IMR-90 (cell line): ENCODE data around the gene DNMT3A. TPM values are rescaled to one million over a fixed set of nuclear protein-coding genes. Genes with fewer than 3 reads are reported as not detected.

ENCODE experiments used
- ATAC-seq: fragments of 200-7000 bp; cut with Tn5 transposase; 2 replicates; pipeline ENCODE4 v1.9.1; 2020; ENCODE audit warnings: low read depth, mild to moderate bottlenecking, moderate library complexity
- BruUV-seq: library from RNA; stranded (reverse); fragments of 400-500 nt; replicated peaks from 2 replicates; lab custom pipeline; 2021; lab: Mats Ljungman, UMichigan
- CTCF ChIA-PET: fragments of 300-600 bp; formaldehyde crosslinking; extraction: SDS; loops from one replicate; lab custom pipeline; 2021; ENCODE audit warnings: antibody characterized with exemption; lab: Yijun Ruan, JAX
- POLR2A ChIA-PET: fragments of 300-600 bp; sonication (Branson Sonifier 250); formaldehyde crosslinking; loops from one replicate; lab custom pipeline; 2022; ENCODE audit warnings: antibody characterized with exemption; ENCODE audit not compliant: unreplicated experiment; lab: Charles Lee
- DNase-seq: peaks from one replicate; pipeline ENCODE4 v3.0.0; 2013
- H2AFZ ChIP-seq: replicated peaks from 2 replicates; pipeline ENCODE3; 2013; ENCODE audit warnings: low read length, mild to moderate bottlenecking; ENCODE audit not compliant: poor library complexity
- H2AK5ac ChIP-seq: 2 replicates; pipeline ENCODE4 v1.6.1; 2013; ENCODE audit warnings: low read depth, low read length, inconsistent platforms
- H2AK9ac ChIP-seq: replicated peaks from 2 replicates; pipeline ENCODE3; 2013; ENCODE audit warnings: mild to moderate bottlenecking, low read depth, low read length, moderate library complexity; ENCODE audit not compliant: poor library complexity
- H2BK120ac ChIP-seq: 2 replicates; pipeline ENCODE4 v1.6.1; 2013; ENCODE audit warnings: low read depth, low read length, inconsistent platforms
- H2BK15ac ChIP-seq: 3 replicates; pipeline ENCODE4 v1.6.1; 2013; ENCODE audit warnings: low read depth, low read length, inconsistent platforms
- H2BK20ac ChIP-seq: 2 replicates; pipeline ENCODE4 v1.6.1; 2013; ENCODE audit warnings: low read depth, mild to moderate bottlenecking, inconsistent platforms, low read length, moderate library complexity
- H2BK5ac ChIP-seq: 2 replicates; pipeline ENCODE4 v1.6.1; 2013; ENCODE audit warnings: mild to moderate bottlenecking, low read depth, low read length, inconsistent platforms; ENCODE audit not compliant: poor library complexity, severe bottlenecking
- H3K14ac ChIP-seq: replicated peaks from 2 replicates; pipeline ENCODE4 v1.6.1; 2013; ENCODE audit warnings: low read depth, low read length, inconsistent platforms
- H3K18ac ChIP-seq: 2 replicates; pipeline ENCODE4 v1.6.1; 2013; ENCODE audit warnings: low read depth, low read length, control low read depth
- H3K23ac ChIP-seq: 2 replicates; pipeline ENCODE4 v1.6.1; 2013; ENCODE audit warnings: low read depth, low read length, inconsistent platforms
- H3K27ac ChIP-seq: 2 replicates; pipeline ENCODE4 v1.5.1; 2013; ENCODE audit warnings: mild to moderate bottlenecking, control low read depth, low read length; ENCODE audit not compliant: insufficient read depth
- H3K27me3 ChIP-seq: 2 replicates; pipeline ENCODE4 v1.6.1; 2013; ENCODE audit warnings: low read length; ENCODE audit not compliant: control insufficient read depth, insufficient read depth
- H3K36me3 ChIP-seq: 2 replicates; pipeline ENCODE4 v1.6.1; 2013; ENCODE audit warnings: low read length, mixed read lengths; ENCODE audit not compliant: control insufficient read depth, insufficient read depth
- H3K4ac ChIP-seq: 2 replicates; pipeline ENCODE4 v1.6.1; 2013; ENCODE audit warnings: low read depth, low read length, inconsistent platforms
- H3K4me1 ChIP-seq: 2 replicates; pipeline ENCODE4 v1.6.1; 2013; ENCODE audit warnings: low read length, mixed read lengths; ENCODE audit not compliant: control insufficient read depth, insufficient read depth
- H3K4me2 ChIP-seq: 2 replicates; pipeline ENCODE4 v1.6.1; 2013; ENCODE audit warnings: low read depth, mild to moderate bottlenecking, control low read depth, low read length, moderate library complexity
- H3K4me3 ChIP-seq: 2 replicates; pipeline ENCODE4 v1.5.1; 2013; ENCODE audit warnings: low read depth, mild to moderate bottlenecking, control low read depth, low read length, moderate library complexity; ENCODE audit not compliant: insufficient read depth
- H3K56ac ChIP-seq: 2 replicates; pipeline ENCODE4 v1.6.1; 2013; ENCODE audit warnings: low read length, inconsistent platforms; ENCODE audit not compliant: insufficient read depth; ENCODE audit errors: extremely low read depth
- H3K79me1 ChIP-seq, 2 experiments: 2 replicates each; pipeline ENCODE4 v1.6.1; 2013; ENCODE audit warnings: low read length in 2 of 2, inconsistent platforms in 1 of 2, low read depth in 1 of 2
- H3K9ac ChIP-seq: 2 replicates; pipeline ENCODE4 v1.6.1; 2013; ENCODE audit warnings: low read depth, low read length, control low read depth
- H3K9me1 ChIP-seq: 2 replicates; pipeline ENCODE4 v1.6.1; 2013; ENCODE audit warnings: low read length, inconsistent platforms; ENCODE audit not compliant: insufficient read depth
- H3K9me3 ChIP-seq: 2 replicates; pipeline ENCODE4 v1.6.1; 2013; ENCODE audit warnings: low read length; ENCODE audit not compliant: control insufficient read depth, insufficient read depth
- H4K20me1 ChIP-seq: 2 replicates; pipeline ENCODE4 v1.6.1; 2013; ENCODE audit warnings: low read length, inconsistent platforms; ENCODE audit not compliant: insufficient read depth
- H4K5ac ChIP-seq: 2 replicates; pipeline ENCODE4 v1.6.1; 2013; ENCODE audit warnings: mild to moderate bottlenecking, low read depth, low read length, control low read depth
- H4K8ac ChIP-seq, 2 experiments: 2 replicates each; pipeline ENCODE4 v1.6.1; 2013; ENCODE audit warnings: low read depth in 2 of 2, low read length in 2 of 2, control low read depth in 1 of 2, inconsistent platforms in 1 of 2
- H4K91ac ChIP-seq: 2 replicates; pipeline ENCODE4 v1.6.1; 2013; ENCODE audit warnings: low read depth, low read length, inconsistent platforms; ENCODE audit not compliant: insufficient read depth
- RCOR1 ChIP-seq: IDR thresholded peaks from 2 replicates; pipeline ENCODE4 v1.6.1; 2012; ENCODE audit warnings: mild to moderate bottlenecking, low read length, improper control_type of control experiment; ENCODE audit not compliant: insufficient replicate concordance
- WGBS, 2 experiments: methylation state at CpG; one replicate each; pipeline versions ENCODE4 v1.1.5 to v1.1.7; 2013; ENCODE audit warnings: missing lambda C conversion rate in 2 of 2; ENCODE audit not compliant: insufficient read length in 1 of 2; ENCODE audit errors: extremely low coverage in 2 of 2; 5-methylcytosine and 5-hydroxymethylcytosine counted together
- dilution Hi-C: fragments of 300-500 bp; cut with HindIII; formaldehyde crosslinking; loops from one replicate; pipeline ENCODE4 v1.14.3; 2018; ENCODE audit warnings: low sequenced_read_pairs; ENCODE audit not compliant: unreplicated experiment
- in situ Hi-C: fragments of 300-500 bp; cut with MboI; formaldehyde crosslinking; loops from 3 replicates; pipeline ENCODE4 v1.14.3; 2019; ENCODE audit warnings: low sequenced_read_pairs, inconsistent platforms, mixed read lengths
- intact Hi-C: fragments of 100-400 bp; cut with micrococcal nuclease; formaldehyde crosslinking; loops from 2 replicates; pipeline ENCODE4 v1.10.0; 2022
- polyA plus RNA-seq, 3 experiments: library from polyadenylated mRNA; depleted of rRNA; stranded (reverse); fragments of >200 nt; gene quantifications; 2 replicates each; pipeline ENCODE4 v1.2.3, GENCODE V29; 2012; ENCODE audit warnings: low replicate concordance in 1 of 3
- total RNA-seq: library from RNA; depleted of rRNA; stranded (reverse); fragments of >200 nt; gene quantifications from 2 replicates; pipeline ENCODE4 v1.2.3, GENCODE V29; 2012
- TF ChIP-seq, protein P1 (sequence below): fragments of 150-350 bp; IDR thresholded peaks from 2 replicates; pipeline ENCODE4 v1.6.1; 2017; ENCODE audit warnings: mild to moderate bottlenecking, antibody characterized with exemption, low read length, low read depth

Gene DNMT3A
- total and polyA plus RNA-seq, 2 of the 4 experiments (the other 2 are of a cell fraction) = 4.4 to 9.7 TPM

DNA sequence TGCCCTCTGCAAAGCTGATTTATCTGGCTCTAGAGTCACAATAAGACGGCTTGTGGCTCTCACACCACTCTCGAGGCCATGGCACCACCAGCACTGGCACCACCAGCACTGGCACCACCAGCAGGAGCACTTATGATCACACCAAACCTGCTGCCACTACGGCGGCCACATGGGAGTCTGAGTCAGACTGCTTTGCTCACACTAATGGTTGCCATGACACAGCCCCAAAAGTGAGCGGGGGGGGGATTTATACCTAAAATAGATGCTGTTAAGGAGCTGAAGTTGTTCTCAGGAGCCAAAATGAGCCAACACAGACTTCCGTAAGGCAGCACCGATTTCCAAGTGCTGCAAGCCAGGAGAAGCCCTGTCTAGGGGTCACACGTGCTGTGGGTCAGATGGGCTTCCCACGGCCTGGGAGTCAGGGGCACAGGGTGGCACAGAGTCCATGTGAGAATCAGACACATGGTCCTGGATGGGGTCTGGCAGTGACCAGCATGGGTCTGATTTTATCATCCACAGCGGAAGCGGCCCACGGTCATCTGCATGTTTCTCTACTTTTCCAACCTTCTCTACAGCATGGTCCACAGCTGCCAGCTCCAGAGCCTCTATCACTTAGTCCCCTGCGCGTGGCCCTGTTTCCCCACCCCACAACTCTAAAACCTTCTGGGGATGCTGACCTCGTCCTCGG lies 16.7 kb downstream of the DNMT3A start:
- Histone ChIP-seq H2BK15ac (no peak overlapping the region), H4K91ac (no peak overlapping the region), H3K9me1 (peaks cover 11% of the 10 kb centered on the region; the same call in 1 of the 2 replicates), H2AK5ac (peak overlapping the region; percentile 39; the same call in 1 of the 2 replicates), H2AK9ac (no peak overlapping the region), H2BK20ac (no peak overlapping the region), H3K14ac (no peak overlapping the region), H3K79me1 (peaks cover 20 to 37% of the 10 kb centered on the region in 2 experiments), H3K27me3 (no peaks in the 10 kb centered on the region), H3K27ac (no peak overlapping the region), H3K23ac (no peak overlapping the region), H3K4me2 (no peak overlapping the region), H3K4me3 (no peak overlapping the region), H3K9me3 (peaks cover 8% of the 10 kb centered on the region), H3K4ac (no peak overlapping the region), H3K9ac (no peak overlapping the region), H4K5ac (no peak overlapping the region), H4K8ac (peak overlapping the region in 1 of 2 experiments; percentile 29; a peak in 1 of 4 replicates), H2AFZ (no peak overlapping the region), H3K36me3 (peaks cover 11% of the 10 kb centered on the region), H2BK5ac (no peak overlapping the region), H2BK120ac (no peak overlapping the region), H3K56ac (no peak overlapping the region), H4K20me1 (peaks cover 47% of the 10 kb centered on the region), H3K4me1 (peaks cover 11% of the 10 kb centered on the region), H3K18ac (no peak overlapping the region)
- in situ Hi-C loops = no loop called here
- DNase-seq = peak; percentile 73
- CTCF ChIA-PET = interaction anchor here (0.9 to 1.7 kb wide), 2 partner anchors 11 to 37 kb away, joined by 3 to 4 read pairs; no protein-coding TSS in a partner anchor
- TF ChIP-seq, protein P1, sequence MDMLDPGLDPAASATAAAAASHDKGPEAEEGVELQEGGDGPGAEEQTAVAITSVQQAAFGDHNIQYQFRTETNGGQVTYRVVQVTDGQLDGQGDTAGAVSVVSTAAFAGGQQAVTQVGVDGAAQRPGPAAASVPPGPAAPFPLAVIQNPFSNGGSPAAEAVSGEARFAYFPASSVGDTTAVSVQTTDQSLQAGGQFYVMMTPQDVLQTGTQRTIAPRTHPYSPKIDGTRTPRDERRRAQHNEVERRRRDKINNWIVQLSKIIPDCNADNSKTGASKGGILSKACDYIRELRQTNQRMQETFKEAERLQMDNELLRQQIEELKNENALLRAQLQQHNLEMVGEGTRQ = peak; percentile 51; the same call in 1 of the 2 replicates
- TF ChIP-seq RCOR1 = no peak
- POLR2A ChIA-PET = no interaction called here
- no TSS peak for BruUV-seq
- intact Hi-C loops = no loop called here
- dilution Hi-C loops = no loop called here
- peak; percentile 65 for ATAC-seq
- WGBS, 2 experiments = 92% methylated on average over 6 of the region's 16 CpGs; no CpG with 5 or more reads in 1 of the 2 experiments
